Activated CD8-positive, alpha-beta memory T cell treated with anti-CD3 and anti-CD28 coated beads for 4 hours (primary cell): ENCODE results near the gene RASIP1.
A peak's percentile ranks its signal among the peaks of the same experiment; 100 is the strongest.
"Not testable (repeated sequence)": the region's sequence is repeated elsewhere in the genome, so short reads cannot be mapped to it uniquely, and the experiment has no call there.

Experiments used
- DNase-seq, 2 donors: peaks; one replicate each; pipeline ENCODE4 v3.0.0-alpha.2; 2020; ENCODE audit warnings: low read depth in 2 of 2

The RASIP1 gene

DNA sequence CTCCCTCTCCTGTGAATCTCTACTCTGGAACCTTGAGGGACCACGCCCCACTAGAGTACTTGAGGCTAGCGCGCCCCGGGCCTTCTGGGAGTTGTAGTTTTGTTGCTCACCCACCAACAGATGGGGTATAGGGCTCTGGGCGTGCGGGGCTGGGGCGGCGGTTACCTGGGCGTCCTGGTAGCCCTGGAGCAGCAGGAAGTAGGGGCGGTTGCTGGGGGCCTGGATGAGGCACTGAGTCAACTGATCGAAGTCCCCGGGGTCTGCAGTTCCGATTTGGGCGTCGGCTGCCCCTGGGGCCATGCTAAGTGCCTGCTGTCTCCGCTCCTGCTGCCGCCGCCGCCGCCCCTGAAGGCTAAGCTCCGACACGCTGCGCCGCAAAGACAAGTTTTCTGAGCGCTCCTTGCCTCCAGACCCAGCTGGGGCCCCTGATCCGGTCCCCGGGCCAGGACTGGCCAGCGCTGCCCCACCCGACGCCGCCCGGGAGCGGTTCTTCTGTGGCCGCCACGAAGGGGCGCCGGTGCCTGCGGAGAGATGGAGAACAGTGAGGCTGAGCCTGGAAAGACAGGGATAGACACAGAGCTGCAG is 5.3 kb downstream of the RASIP1 start:
- no peak for DNase-seq

DNA sequence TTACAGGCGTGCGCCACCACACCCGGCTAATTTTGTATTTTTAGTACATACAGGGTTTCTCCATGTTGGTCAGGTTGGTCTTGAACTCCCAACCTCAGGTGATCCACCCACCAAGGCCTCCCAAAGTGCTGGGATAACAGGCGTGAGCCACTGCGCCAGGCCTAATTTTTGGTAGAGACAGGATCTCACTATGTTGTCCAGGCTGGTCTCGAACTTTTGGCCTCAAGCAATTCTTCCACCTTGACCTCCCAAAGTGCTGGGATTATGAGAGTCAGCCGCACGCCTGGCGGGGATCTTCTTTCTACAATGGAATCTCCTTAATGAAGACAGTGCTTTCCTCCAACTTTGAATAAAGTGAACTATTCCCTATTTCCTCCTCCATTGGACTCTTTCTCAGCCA is 5.8 kb downstream of the RASIP1 start:
- DNase-seq = no peak

DNA sequence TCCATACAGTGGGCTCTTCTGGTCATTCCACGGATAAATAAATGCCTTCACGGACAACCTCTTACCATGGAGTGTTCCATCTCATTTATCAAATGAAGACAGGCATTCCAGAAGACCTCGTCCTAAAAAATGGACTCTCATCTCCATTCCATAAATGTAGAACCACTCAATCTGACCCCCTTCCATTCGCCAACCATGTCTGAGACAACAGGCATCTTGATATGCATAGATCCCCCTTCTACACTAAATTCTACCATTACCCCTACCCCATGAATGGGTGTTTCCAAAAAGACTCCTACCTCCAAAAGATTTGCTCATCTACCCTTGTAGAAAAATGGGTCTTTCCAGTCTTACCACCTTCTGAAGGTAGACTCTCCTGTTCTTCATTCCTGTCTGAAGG is 9.0 kb downstream of the RASIP1 start:
- no peak for DNase-seq

GRCh38 chr19:48728911-48729664 is 11.3 kb downstream of the RASIP1 start:
- DNase-seq = no peak

DNA sequence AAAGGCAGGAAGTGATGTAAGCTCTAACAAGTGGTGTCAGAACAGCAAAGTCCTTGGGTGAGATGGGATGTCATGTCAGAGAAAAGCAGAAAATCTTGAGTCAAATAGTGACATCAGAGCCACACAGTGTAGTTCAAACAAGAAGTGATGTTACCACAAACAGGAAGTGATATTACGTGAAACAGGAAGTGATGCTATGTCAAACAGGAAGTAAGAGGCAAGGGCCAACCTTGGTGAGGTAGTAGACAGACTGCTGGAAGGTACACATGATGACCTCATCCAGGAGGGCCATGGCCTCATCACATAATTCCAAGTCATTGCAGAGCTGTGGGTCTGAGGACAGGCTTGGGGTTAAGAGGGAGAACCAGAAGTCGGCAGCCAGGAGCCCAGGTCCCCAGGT is 13.9 kb downstream of the RASIP1 start:
- DNase-seq = no peak

- DNase-seq = no peak
Measured at GRCh38 chr19:48724796-48725753, 15.3 kb downstream of the RASIP1 start.

GRCh38 chr19:48722196-48722708 is 18.2 kb downstream of the RASIP1 start:
- no peak for DNase-seq

- DNase-seq = peak; percentile 74 to 82
Measured at GRCh38 chr19:48720613-48721296, 19.7 kb downstream of the RASIP1 start.

- DNase-seq = no peak
Measured at GRCh38 chr19:48720251-48720612, 20.2 kb downstream of the RASIP1 start.

GRCh38 chr19:48719263-48720171 is 20.9 kb downstream of the RASIP1 start, which contains the start of gene MAMSTR:
Gene MAMSTR, minus strand, starts transcription at chr19:48719725. Its CDS starts 694 bp downstream, at chr19:48719031.
- no peak for DNase-seq

DNA sequence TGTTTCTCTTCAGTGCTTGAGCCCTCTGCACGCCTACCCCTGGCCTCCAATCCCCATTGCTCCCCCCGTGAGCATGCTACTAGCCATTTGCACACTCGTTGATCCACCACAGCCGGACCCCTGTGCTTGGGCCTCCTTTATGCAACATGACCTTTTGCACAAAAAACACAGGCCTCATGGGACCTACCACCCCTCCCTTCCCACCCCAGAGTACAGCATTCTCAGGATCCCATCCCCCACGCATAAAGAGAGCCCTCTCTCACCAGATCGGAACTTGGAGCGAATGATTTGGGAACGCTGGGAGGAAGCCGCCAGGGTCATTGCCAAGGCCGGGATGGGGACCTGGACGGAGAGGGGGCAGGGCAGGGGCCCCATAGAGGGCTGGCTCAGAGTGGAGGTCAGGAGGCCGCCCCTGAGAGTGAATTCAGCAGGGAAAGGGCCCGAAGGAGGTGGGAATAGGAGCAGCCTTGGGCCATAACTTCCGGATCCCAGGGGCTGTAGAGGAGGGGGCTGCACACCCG is 21.6 kb downstream of the RASIP1 start:
- DNase-seq = no peak

- DNase-seq = not testable (repeated sequence)
Measured at GRCh38 chr19:48718106-48718505, 22.3 kb downstream of the RASIP1 start.

GRCh38 chr19:48716562-48717291 is 23.7 kb downstream of the RASIP1 start:
- no peak for DNase-seq

GRCh38 chr19:48715681-48716171 is 24.7 kb downstream of the RASIP1 start:
- no peak for DNase-seq

DNA sequence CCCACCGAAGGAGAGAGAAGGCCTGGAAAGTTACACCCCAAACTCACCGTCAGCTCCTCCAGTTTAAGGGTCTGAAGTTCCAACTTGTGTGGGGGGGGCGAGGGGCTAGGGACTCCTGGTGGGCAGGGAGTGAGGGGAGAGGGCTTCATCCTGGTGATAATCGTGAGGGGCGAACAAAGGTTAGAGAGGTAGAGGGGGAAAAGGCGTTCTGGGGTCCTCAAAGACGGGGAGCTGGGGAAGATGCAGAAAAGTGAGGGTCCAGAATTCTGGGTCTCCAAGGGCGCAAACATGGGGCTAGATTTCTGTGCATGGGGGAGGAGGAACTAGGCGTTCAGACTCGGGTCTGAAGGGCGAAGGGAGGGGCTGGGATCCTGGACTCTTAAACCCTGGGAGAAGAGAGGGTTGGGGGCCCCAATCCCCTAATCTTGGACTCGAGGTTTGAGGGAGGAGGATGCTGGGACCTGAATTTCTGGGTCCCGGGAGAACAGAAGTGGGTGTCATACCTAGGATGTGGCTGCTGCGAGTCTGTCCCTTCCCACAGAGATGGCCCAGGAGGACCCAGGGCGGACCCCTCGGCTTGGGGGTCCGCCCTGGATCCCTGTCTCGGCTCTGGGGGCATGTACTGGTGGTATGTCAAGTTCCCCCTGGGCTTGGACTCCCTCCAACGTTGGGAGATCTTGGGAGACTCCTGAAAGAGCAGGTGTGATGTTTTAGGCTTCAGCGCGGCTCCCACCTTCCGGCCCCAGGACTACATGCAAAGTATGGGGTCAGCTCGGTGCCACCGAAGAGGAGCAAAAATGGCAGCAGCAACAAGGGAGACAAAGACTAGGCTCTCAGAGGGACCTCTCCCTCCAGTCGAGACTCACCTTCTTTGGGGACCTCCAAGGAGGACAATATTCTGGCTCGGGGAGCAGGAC is 25.4 kb downstream of the RASIP1 start:
- DNase-seq = no peak

DNA sequence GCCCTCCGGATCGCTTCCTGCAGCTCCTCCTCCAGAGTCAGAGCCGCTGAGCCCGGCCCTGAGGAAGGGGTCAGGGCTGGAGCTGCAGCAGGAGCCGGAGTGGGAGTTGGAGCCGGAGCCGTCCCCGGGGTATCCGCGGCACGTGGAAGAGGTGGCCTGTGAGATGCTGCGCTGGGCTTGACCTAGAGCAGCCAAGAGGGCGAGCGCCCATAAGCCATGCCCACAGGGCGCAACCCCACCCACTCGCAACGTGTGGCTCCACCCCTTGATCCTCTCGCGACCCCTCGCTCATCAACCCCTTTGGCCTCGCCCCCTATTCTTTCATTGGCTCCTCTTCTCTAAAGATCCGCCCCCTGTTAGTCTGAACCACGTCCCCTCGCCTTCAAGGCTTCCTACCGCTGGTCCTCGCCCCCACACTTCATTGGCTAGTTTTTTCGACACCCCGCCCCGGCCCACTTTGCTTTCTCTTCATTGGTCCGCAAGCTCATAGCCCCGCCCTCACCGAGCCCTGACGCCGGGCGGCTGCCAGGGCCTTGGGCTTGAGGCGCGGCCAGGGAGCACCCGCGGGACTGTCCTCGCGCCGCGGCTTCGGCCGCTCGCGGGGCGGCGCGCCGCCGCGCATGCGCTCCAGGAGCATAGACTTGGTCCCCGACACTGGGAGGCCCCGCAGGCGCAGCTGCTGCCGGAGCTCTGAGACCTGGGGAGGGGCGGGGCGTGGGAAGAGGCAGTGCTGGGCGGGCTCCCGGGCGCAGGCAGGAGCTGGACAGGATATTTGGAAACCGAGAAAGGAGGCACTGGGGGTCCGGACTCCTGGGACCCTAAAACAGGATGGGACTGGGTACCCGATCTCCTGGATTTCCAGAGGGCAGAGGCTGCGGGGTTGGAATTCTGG is 26.3 kb downstream of the RASIP1 start:
- DNase-seq = peak; percentile 91 to 92
